Measurements from ENCODE around the gene CNTNAP2. TPM values are rescaled to one million over a fixed set of nuclear protein-coding genes. Genes with fewer than 3 reads are reported as not detected.

CNTNAP2 gene
- polyA plus RNA-seq, 1 experiment = not detected

DNA sequence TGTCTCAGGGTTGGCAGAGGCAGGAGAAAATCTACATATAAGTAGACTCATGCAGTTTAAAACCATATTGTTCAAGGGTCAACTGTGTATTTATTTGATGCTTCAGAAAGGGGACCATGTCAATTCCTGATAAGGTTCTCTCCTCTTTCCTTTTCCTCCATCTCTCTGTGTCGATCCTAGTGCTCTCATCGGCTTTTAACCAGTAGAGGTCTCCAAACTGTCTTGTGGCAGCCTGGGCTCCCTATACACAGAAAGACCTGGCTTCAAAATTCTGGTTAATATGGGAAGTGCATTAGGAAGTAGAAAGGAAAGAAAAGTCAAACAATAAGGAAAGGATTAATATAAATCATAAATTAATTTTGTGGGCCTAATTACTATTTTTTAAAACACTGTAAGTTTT is 2169.5 kb downstream of the CNTNAP2 start:
- Histone ChIP-seq H3K4me3 (ENCODE audit: low read depth, low read length) (no peak overlapping the region), H3K27me3 (ENCODE audit: control insufficient read depth, insufficient read depth, low read length) (no peaks in the 10 kb centered on the region), H3K36me3 (ENCODE audit: control insufficient read depth, insufficient read depth, low read length) (no peaks in the 10 kb centered on the region)
- no peak for DNase-seq (ENCODE audit: low read depth)
- TF ChIP-seq, protein P1, sequence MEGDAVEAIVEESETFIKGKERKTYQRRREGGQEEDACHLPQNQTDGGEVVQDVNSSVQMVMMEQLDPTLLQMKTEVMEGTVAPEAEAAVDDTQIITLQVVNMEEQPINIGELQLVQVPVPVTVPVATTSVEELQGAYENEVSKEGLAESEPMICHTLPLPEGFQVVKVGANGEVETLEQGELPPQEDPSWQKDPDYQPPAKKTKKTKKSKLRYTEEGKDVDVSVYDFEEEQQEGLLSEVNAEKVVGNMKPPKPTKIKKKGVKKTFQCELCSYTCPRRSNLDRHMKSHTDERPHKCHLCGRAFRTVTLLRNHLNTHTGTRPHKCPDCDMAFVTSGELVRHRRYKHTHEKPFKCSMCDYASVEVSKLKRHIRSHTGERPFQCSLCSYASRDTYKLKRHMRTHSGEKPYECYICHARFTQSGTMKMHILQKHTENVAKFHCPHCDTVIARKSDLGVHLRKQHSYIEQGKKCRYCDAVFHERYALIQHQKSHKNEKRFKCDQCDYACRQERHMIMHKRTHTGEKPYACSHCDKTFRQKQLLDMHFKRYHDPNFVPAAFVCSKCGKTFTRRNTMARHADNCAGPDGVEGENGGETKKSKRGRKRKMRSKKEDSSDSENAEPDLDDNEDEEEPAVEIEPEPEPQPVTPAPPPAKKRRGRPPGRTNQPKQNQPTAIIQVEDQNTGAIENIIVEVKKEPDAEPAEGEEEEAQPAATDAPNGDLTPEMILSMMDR (IDR thresholded peaks at IDR 0.05; ENCODE audit: insufficient read depth, low read depth, low read length) = no peak
- POLR2A ChIA-PET = no interaction called here
- CTCF ChIA-PET = no interaction called here

DNA sequence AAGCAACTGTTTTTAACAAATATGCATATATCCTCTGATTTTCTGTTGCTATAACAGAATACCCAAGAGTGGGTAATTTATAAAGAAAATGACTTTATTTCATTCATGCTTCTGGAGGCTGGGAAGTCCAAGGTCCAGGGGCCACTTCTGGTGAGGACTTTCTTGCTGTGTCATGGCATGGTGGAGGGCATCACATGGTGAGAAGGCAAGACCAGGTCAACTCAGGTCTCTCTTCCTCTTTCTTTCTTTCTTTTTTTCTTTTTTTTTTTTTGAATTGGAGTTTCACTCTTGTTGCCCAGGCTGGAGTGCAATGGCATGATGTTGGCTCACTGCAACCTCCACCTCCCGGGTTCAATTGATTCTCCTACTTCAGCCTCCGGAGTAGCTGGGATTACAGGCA is 2170.9 kb downstream of the CNTNAP2 start:
- ChIA-PET POLR2A (no interaction called here), CTCF (no interaction called here)
- TF ChIP-seq, protein P1 (IDR thresholded peaks at IDR 0.05; ENCODE audit: insufficient read depth, low read depth, low read length) = no peak
- Histone ChIP-seq H3K36me3 (ENCODE audit: control insufficient read depth, insufficient read depth, low read length) (no peaks in the 10 kb centered on the region), H3K4me3 (ENCODE audit: low read depth, low read length) (no peak overlapping the region), H3K27me3 (ENCODE audit: control insufficient read depth, insufficient read depth, low read length) (no peaks in the 10 kb centered on the region)
- DNase-seq (ENCODE audit: low read depth) = no peak

DNA sequence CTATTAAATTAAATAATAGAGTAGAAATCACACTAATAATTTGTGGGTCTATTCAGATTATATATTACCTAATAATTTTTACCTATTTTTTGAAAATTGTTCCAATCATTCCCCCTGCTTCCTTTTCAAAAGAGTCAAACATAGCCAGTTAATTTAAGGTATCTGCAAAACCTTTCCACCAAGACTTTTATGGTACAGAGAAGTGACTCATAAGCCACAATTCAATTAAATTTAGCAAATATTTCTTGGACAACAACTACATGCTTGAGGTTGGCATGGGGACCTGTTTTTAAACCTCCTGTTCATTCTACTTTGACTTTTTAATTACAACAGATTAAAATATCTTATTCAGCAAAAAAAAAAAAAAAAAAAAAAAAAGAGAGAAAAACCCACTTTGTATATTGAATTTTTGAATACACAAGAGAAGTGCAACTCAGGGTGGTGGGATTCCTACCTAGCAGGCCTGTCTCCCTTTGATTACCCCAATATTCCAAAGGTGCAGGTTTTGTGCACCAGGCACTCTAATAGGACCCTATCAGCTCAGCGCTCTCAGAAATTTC is 2172.1 kb downstream of the CNTNAP2 start:
- POLR2A ChIA-PET = no interaction called here
- CTCF ChIA-PET = no interaction called here
- no peak for DNase-seq (ENCODE audit: low read depth)
- Histone ChIP-seq H3K4me3 (ENCODE audit: low read depth, low read length) (no peak overlapping the region), H3K36me3 (ENCODE audit: control insufficient read depth, insufficient read depth, low read length) (no peaks in the 10 kb centered on the region), H3K27me3 (ENCODE audit: control insufficient read depth, insufficient read depth, low read length) (no peaks in the 10 kb centered on the region)
- TF ChIP-seq, protein P1 (IDR thresholded peaks at IDR 0.05; ENCODE audit: insufficient read depth, low read depth, low read length) = no peak

DNA sequence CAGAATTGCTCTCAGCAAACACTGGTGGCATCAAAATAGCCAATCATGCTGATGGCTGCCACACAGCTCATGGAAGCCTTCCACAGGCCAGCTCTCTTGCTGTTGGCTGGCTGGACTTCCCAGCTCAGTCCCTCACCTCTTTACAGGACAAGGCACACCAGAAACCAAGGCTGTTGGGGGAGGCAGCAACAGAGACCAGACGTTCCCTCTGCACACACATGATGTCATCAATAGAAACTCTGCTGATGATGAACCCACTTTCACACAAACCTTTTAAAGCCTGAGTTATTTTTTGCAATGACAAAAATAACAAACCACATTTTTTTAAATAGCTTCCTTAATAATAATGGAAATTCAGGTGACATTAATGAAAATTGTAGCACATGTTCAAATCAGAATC is 2173.0 kb downstream of the CNTNAP2 start:
- H3K4me3 ChIP-seq (ENCODE audit: low read depth, low read length) = no peak overlapping the region
- POLR2A ChIA-PET = no interaction called here
- TF ChIP-seq, protein P1 (IDR thresholded peaks at IDR 0.05; ENCODE audit: insufficient read depth, low read depth, low read length) = no peak
- H3K36me3 ChIP-seq (ENCODE audit: control insufficient read depth, insufficient read depth, low read length) = no peaks in the 10 kb centered on the region
- CTCF ChIA-PET = interaction anchor here (0.5 to 1.0 kb wide), 2 partner anchors 14 to 27 kb away, joined by 3 to 5 read pairs; no protein-coding TSS in a partner anchor
- no peaks in the 10 kb centered on the region for H3K27me3 ChIP-seq (ENCODE audit: control insufficient read depth, insufficient read depth, low read length)
- DNase-seq (ENCODE audit: low read depth) = no peak

DNA sequence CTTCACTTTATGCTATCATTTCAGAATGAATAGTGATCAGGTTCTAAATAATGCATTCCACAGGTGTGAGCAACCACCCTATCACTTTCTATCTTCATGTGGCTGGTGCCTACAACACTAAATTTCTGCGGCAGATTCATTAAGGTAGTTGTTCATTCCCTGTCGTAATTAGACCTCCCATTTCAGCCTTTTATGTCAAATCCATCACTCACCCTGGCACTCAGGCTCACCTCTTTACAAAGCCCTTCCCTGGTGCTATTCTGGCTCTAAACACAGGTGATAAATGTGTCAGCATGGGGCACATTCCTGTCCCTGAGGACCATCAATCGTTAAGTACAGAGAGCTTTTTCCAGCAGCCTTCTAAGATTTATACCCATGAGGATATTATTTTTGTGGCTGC is 2173.9 kb downstream of the CNTNAP2 start:
- H3K27me3 ChIP-seq (ENCODE audit: control insufficient read depth, insufficient read depth, low read length) = no peaks in the 10 kb centered on the region
- DNase-seq (ENCODE audit: low read depth) = no peak
- ChIA-PET CTCF (interaction anchor here (1.0 kb wide), 1 partner anchor 28 kb away, joined by 5 read pairs; no protein-coding TSS in a partner anchor), POLR2A (no interaction called here)
- H3K4me3 ChIP-seq (ENCODE audit: low read depth, low read length) = no peak overlapping the region
- H3K36me3 ChIP-seq (ENCODE audit: control insufficient read depth, insufficient read depth, low read length) = no peaks in the 10 kb centered on the region
- TF ChIP-seq, protein P1 (IDR thresholded peaks at IDR 0.05; ENCODE audit: insufficient read depth, low read depth, low read length) = no peak

Measured in BJ (cell line).